Measurements from ENCODE around the gene PCYT1B.

PCYT1B gene

GRCh38 chrX:24547961-24548360, 99.2 kb downstream of the PCYT1B start:
- no peak for DNase-seq (ENCODE audit: low read depth)
- no peak overlapping the region for H3K4me3 ChIP-seq (ENCODE audit: low read length)
- no peak for TF ChIP-seq CTCF (IDR thresholded peaks at IDR 0.05; ENCODE audit: insufficient read depth, low read depth, low read length, missing control alignments)

- no peak overlapping the region for H3K4me3 ChIP-seq (ENCODE audit: low read length)
- TF ChIP-seq CTCF (IDR thresholded peaks at IDR 0.05; ENCODE audit: insufficient read depth, low read depth, low read length, missing control alignments) = no peak
- no peak for DNase-seq (ENCODE audit: low read depth)
These were observed 104.4 kb downstream of the PCYT1B start for GRCh38 chrX:24542756-24543155.

- no peak for TF ChIP-seq CTCF (IDR thresholded peaks at IDR 0.05; ENCODE audit: insufficient read depth, low read depth, low read length, missing control alignments)
- no peak overlapping the region for H3K4me3 ChIP-seq (ENCODE audit: low read length)
- DNase-seq (ENCODE audit: low read depth) = no peak
These were observed 110.6 kb downstream of the PCYT1B start for GRCh38 chrX:24536551-24536950.

DNA sequence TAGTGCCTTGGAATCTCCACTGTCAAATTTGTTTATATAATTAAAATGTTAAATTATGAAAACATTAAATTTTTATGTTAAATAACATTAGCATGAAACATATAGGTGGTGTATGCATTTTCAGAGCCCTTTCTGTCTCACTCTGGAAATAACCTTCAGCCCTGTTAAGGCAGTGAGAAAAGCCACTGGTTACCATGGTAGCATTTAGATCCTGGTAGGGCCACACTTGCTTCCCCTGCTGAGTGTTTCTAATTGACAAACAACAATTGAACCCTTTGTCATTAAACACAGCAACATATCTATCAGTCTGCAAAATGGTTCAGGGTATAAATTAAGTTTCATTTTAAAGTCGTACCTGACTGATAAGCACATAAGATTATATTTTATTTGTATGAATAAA, 118.5 kb downstream of the PCYT1B start:
- TF ChIP-seq CTCF (IDR thresholded peaks at IDR 0.05; ENCODE audit: insufficient read depth, low read depth, low read length, missing control alignments) = no peak
- no peak for DNase-seq (ENCODE audit: low read depth)
- no peak overlapping the region for H3K4me3 ChIP-seq (ENCODE audit: low read length)

DNA sequence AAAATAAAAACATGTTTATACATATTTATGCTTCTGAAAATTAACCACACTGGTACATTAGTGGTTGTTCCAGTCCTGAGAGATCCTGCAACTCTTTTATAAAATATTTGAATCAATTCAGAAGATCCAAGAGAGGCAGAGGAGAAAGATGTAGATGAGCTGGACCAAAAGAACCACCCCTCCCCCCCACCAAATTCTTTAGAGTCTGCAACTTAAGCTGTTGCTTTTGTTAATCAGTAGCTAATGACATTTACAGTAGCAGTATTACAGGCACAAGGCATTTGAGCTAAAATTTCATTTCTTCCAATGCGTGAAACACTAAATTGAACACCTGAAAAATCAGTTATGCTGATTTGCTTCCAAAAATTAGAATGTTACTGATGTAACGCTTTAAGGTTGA, 120.5 kb downstream of the PCYT1B start:
- TF ChIP-seq CTCF (IDR thresholded peaks at IDR 0.05; ENCODE audit: insufficient read depth, low read depth, low read length, missing control alignments) = no peak
- no peak overlapping the region for H3K4me3 ChIP-seq (ENCODE audit: low read length)
- no peak for DNase-seq (ENCODE audit: low read depth)

DNA sequence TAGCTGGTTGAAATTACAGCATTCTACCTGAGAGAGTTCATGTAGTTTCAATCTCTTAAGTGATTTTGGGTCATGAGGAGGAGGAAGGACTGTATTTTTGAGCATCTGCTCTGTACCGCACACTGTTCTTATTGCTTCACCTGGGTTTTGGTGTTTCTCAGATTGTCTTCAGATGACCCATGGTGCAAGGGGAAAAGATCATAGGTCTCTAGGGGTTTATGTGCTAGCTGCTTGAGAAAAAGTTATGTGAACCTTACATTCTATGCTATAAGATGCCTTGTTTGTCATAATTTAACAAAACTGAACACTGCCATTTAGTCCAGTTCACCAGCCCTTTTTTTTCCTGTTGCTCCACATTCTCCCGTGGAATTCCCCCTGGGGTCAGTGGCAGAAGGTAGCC, 121.7 kb downstream of the PCYT1B start:
- TF ChIP-seq CTCF (IDR thresholded peaks at IDR 0.05; ENCODE audit: insufficient read depth, low read depth, low read length, missing control alignments) = no peak
- DNase-seq (ENCODE audit: low read depth) = no peak

DNA sequence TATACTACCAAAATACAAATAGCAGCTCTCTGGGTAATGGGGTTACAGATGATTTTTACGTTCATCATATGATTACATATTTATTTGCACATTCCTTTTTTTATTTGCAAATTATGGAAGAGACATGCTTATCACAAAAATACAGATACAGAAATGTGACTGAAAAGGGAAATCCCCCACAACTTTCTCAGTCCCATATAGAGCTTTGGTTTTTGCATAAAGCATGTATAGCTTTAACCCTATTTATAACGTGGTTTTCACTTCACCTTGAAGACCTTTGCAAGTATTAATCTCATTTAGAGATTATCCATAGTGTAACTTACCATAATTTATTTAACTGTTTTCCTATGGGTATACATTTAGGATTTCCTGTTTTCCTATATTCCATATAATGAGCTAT, 126.7 kb downstream of the PCYT1B start:
- no peak overlapping the region for H3K4me3 ChIP-seq (ENCODE audit: low read length)
- DNase-seq (ENCODE audit: low read depth) = no peak
- no peak for TF ChIP-seq CTCF (IDR thresholded peaks at IDR 0.05; ENCODE audit: insufficient read depth, low read depth, low read length, missing control alignments)

More for the DNA sequence above, 121.7 kb downstream of the PCYT1B start:
- H3K4me3 ChIP-seq (ENCODE audit: low read length) = no peak overlapping the region

All from epithelial cell of esophagus (primary cell).